Measurements from ENCODE around the gene AFF2. TPM values are rescaled to one million over a fixed set of nuclear protein-coding genes. Genes with fewer than 3 reads are reported as not detected.
"Not testable (repeated sequence)": the region's sequence is repeated elsewhere in the genome, so short reads cannot be mapped to it uniquely, and the experiment has no call there.

AFF2 gene
- total and polyA plus RNA-seq, 8 donors, result 0.10 to 84.0 (median 0.72) TPM; not detected in 3

DNA sequence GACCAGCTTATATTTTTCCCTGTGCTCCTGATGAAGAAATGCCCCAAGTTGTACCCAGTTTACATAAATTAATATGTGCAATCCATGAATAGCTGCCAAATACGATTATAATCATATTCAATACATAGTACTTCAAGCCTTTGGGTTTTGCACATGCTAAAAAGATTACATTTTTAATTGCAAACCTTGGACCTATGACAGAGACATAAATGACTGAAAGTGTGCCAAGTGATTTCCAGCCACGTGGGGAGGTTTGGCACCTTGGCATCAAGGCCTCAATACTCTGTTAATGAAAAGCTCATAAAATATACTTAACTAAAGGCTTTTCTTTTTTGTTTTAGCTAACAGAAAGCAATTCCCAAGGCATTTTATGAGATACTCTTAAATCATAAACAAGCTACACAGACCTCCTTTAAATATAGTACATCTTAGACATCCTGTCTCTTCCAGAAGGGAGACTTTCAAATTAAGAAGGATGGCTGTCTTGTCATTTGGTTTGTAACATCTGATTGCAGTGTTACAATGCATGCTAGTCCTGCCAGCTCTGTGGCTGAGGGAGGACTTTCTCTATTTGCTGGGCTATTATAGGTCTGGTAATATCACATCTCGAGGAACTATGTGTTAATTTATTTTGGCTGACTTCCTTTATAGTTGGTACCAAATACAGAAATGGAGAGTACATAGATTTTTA lies 404.1 kb downstream of the AFF2 start:
- Histone ChIP-seq H3K4me3 (no peak overlapping the region), H3K4me1 (no peaks in the 10 kb centered on the region), H3K27ac (no peak overlapping the region), H3K27me3 (no peaks in the 10 kb centered on the region), H3K36me3 (no peaks in the 10 kb centered on the region), H3K9me3 (peaks cover 0 to 6% (median 0%) of the 10 kb centered on the region in 4 donors)
- 21 to 42% (median 32%) methylated on average over 3 of the region's 3 CpGs for WGBS, 5 donors
- intact Hi-C loops (cut with DNase I; ENCODE audit: low total_unique reads), result no loop called here
- TF ChIP-seq, protein P1, sequence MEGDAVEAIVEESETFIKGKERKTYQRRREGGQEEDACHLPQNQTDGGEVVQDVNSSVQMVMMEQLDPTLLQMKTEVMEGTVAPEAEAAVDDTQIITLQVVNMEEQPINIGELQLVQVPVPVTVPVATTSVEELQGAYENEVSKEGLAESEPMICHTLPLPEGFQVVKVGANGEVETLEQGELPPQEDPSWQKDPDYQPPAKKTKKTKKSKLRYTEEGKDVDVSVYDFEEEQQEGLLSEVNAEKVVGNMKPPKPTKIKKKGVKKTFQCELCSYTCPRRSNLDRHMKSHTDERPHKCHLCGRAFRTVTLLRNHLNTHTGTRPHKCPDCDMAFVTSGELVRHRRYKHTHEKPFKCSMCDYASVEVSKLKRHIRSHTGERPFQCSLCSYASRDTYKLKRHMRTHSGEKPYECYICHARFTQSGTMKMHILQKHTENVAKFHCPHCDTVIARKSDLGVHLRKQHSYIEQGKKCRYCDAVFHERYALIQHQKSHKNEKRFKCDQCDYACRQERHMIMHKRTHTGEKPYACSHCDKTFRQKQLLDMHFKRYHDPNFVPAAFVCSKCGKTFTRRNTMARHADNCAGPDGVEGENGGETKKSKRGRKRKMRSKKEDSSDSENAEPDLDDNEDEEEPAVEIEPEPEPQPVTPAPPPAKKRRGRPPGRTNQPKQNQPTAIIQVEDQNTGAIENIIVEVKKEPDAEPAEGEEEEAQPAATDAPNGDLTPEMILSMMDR (IDR thresholded peaks at IDR 0.05), result no peak
- no peak for TF ChIP-seq POLR2A (IDR thresholded peaks at IDR 0.05)
- TF ChIP-seq POLR2AphosphoS5 (IDR thresholded peaks at IDR 0.05), result no peak
- no peak for TF ChIP-seq EP300 (IDR thresholded peaks at IDR 0.05)
- no peak for DNase-seq

DNA sequence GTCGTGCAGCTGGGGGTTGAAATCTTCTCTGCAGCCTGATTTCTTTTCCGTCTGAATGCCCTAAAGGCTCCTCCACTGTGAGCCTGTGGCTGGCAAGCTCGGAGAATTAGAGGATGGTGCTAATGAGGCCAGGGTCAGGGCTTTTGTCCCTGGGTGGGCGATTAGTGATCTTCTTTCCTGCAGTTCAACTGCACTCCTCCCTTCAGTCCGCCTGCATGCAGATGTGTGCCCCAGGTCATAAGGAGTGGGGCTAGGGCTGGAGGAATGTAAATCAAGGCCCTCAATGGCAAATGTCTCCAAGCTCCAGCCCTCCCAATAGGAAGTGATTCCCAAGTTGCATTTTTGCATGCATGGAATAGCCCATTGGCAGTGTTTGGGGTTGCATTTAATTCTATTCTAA lies 405.0 kb downstream of the AFF2 start:
- 52 to 85% (median 66%) methylated on average over 2 to 5 of the region's 5 CpGs for WGBS, 5 donors
- H3K36me3 ChIP-seq, result no peaks in the 10 kb centered on the region
- intact Hi-C loops (cut with DNase I; ENCODE audit: low total_unique reads), result no loop called here

DNA sequence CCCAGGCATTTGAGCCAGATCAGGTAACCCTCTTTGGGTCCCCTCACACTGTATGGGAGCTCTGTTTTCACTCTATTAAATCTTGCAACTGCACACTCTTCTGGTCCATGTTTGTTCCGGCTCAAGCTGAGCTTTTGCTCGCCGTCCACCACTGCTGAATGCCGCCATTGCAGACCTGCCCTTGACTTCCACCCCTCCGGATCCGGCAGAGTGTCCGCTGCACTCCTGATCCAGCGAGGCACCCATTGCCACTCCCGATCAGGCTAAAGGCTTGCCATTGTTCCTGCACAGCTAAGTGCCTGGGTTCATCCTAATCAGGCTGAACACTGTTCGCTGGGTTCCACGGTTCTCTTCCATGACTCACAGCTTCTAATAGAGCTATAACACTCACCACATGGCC lies 406.2 kb downstream of the AFF2 start:
- DNase-seq; H3K36me3 ChIP-seq; H3K9me3 ChIP-seq; H3K4me1 ChIP-seq; H3K4me3 ChIP-seq; H3K27ac ChIP-seq; intact Hi-C loops (cut with DNase I; ENCODE audit: low total_unique reads); H3K27me3 ChIP-seq: not testable (repeated sequence)
- 88 to 97% (median 92%) methylated on average over 11 of the region's 11 CpGs for WGBS, 5 donors

More for the DNA sequence above, 405.0 kb downstream of the AFF2 start:
- H3K4me1 ChIP-seq, result no peaks in the 10 kb centered on the region
- no peak overlapping the region for H3K4me3 ChIP-seq
- TF ChIP-seq POLR2AphosphoS5 (IDR thresholded peaks at IDR 0.05), result no peak
- TF ChIP-seq EP300 (IDR thresholded peaks at IDR 0.05), result no peak
- TF ChIP-seq, protein P1 (IDR thresholded peaks at IDR 0.05), result no peak
- TF ChIP-seq POLR2A (IDR thresholded peaks at IDR 0.05), result no peak
- H3K27ac ChIP-seq, result no peak overlapping the region
- peaks cover 0 to 6% (median 0%) of the 10 kb centered on the region in 4 donors for H3K9me3 ChIP-seq
- H3K27me3 ChIP-seq, result no peaks in the 10 kb centered on the region
- no peak for DNase-seq

DNA sequence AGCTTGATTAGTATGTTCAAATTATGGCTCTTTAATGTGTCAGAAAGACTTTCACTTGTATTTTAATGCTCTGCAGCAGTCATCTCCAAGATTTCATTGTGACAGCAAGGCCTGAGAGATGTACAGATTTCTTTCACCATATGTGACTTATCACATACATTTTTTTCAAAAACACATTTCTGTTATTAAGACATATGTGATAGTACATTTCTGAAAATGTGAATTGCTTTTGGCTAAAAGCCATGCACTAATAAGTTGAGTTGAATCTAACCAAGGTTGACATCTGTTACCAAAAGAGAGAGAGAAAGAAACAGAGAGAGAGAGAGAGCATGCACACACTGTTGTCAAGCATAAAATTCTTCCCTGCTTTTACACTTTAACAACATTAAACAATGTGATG lies 409.3 kb downstream of the AFF2 start:
- H3K27me3 ChIP-seq, result no peaks in the 10 kb centered on the region
- no peak for DNase-seq
- H3K27ac ChIP-seq, result no peak overlapping the region
- intact Hi-C loops (cut with DNase I; ENCODE audit: low total_unique reads), result no loop called here
- H3K4me1 ChIP-seq, result no peaks in the 10 kb centered on the region
- H3K4me3 ChIP-seq, result no peak overlapping the region
- no peaks in the 10 kb centered on the region for H3K36me3 ChIP-seq
- TF ChIP-seq EP300 (IDR thresholded peaks at IDR 0.05) (no peak), POLR2A (IDR thresholded peaks at IDR 0.05) (no peak), POLR2AphosphoS5 (IDR thresholded peaks at IDR 0.05) (no peak)
- TF ChIP-seq, protein P1 (IDR thresholded peaks at IDR 0.05), result no peak
- peaks cover 0 to 6% (median 2%) of the 10 kb centered on the region in 4 donors for H3K9me3 ChIP-seq

DNA sequence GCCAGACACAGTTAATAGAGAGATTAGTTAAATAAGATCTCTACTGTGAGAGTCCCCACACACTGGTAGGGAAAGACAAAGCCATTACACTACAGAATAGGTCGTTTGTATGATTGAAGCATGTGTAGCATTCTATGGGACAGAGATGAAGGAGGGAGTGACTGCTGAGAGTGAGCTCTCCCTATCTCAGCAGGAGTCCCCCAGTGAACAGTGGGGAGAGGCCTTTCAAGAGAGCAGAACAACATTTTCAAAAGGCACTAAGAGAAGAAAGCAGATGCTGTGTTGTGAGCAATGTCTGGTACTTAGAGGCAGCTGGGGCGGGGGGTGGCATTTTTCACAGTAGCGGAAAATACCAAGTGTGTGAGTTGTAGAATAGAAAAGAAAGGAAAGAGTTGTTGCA lies 413.6 kb downstream of the AFF2 start:
- Histone ChIP-seq H3K9me3 (peaks cover 0 to 5% (median 0%) of the 10 kb centered on the region in 4 donors), H3K27me3 (no peaks in the 10 kb centered on the region), H3K4me1 (no peaks in the 10 kb centered on the region), H3K36me3 (no peaks in the 10 kb centered on the region), H3K27ac (no peak overlapping the region), H3K4me3 (no peak overlapping the region)
- intact Hi-C loops (cut with DNase I; ENCODE audit: low total_unique reads), result no loop called here
- WGBS, 5 donors, result 41 to 70% (median 66%) methylated on average over 3 of the region's 3 CpGs
- peak in 1 of 2 donors; percentile 4 for DNase-seq
- TF ChIP-seq POLR2A (IDR thresholded peaks at IDR 0.05) (no peak), EP300 (IDR thresholded peaks at IDR 0.05) (no peak), POLR2AphosphoS5 (IDR thresholded peaks at IDR 0.05) (no peak)
- TF ChIP-seq, protein P1 (IDR thresholded peaks at IDR 0.05), result no peak
